Measurements from ENCODE around the gene SUMO4. TPM values are rescaled to one million over a fixed set of nuclear protein-coding genes. Genes with fewer than 3 reads are reported as not detected.

The SUMO4 gene
- 1 to 10 TPM; 2.0 to 2.4 TPM for total RNA-seq

GRCh38 chr6:149400050-149400449, at the start of gene SUMO4:
Gene SUMO4 (plus strand): TSS chr6:149400262. CDS start chr6:149400392, 130 bp downstream.
- H3K9me3 ChIP-seq, result no peaks in the 10 kb centered on the region
- H3K4me3 ChIP-seq, result no peak within 1 kb of the TSS
- intact Hi-C loops (cut with DNase I), result no loop called here
- no peaks in the 10 kb centered on the region for H3K36me3 ChIP-seq
- no peaks in the 10 kb centered on the region for H3K27me3 ChIP-seq (replicated peaks; ENCODE audit: insufficient read depth)
- TF ChIP-seq POLR2A (IDR thresholded peaks at IDR 0.05), result no peak
- TF ChIP-seq POLR2AphosphoS5 (IDR thresholded peaks at IDR 0.05), result no peak
- TF ChIP-seq CTCF (IDR thresholded peaks at IDR 0.05), result no peak
- H3K4me1 ChIP-seq (replicated peaks), result no peaks in the 10 kb centered on the region
- no peak within 1 kb of the TSS for H3K27ac ChIP-seq
- 98% methylated on average over 11 of the region's 11 CpGs for WGBS
- no peak for DNase-seq (ENCODE audit: low spot score)

- intact Hi-C loops (cut with DNase I), result no loop called here
- no peaks in the 10 kb centered on the region for H3K4me1 ChIP-seq (replicated peaks)
- H3K27me3 ChIP-seq (replicated peaks; ENCODE audit: insufficient read depth), result no peaks in the 10 kb centered on the region
- no peak for TF ChIP-seq POLR2A (IDR thresholded peaks at IDR 0.05)
- 85% methylated on average over 2 of the region's 2 CpGs for WGBS
- no peak for DNase-seq (ENCODE audit: low spot score)
- no peaks in the 10 kb centered on the region for H3K9me3 ChIP-seq
- no peaks in the 10 kb centered on the region for H3K36me3 ChIP-seq
- H3K4me3 ChIP-seq, result no peak overlapping the region
- no peak overlapping the region for H3K27ac ChIP-seq
These were observed 46.1 kb upstream of the SUMO4 start for GRCh38 chr6:149354009-149354408.

GRCh38 chr6:149356081-149356750, 43.8 kb upstream of the SUMO4 start:
- no peaks in the 10 kb centered on the region for H3K27me3 ChIP-seq (replicated peaks; ENCODE audit: insufficient read depth)
- no peak for TF ChIP-seq POLR2A (IDR thresholded peaks at IDR 0.05)
- TF ChIP-seq POLR2AphosphoS5 (IDR thresholded peaks at IDR 0.05), result no peak
- no peak for TF ChIP-seq CTCF (IDR thresholded peaks at IDR 0.05)
- no peaks in the 10 kb centered on the region for H3K4me1 ChIP-seq (replicated peaks)
- no peaks in the 10 kb centered on the region for H3K9me3 ChIP-seq
- 81% methylated on average over 6 of the region's 6 CpGs for WGBS
- no peak for DNase-seq (ENCODE audit: low spot score)
- no peak overlapping the region for H3K4me3 ChIP-seq
- intact Hi-C loops (cut with DNase I), result no loop called here
- H3K36me3 ChIP-seq, result no peaks in the 10 kb centered on the region
- H3K27ac ChIP-seq, result no peak overlapping the region

GRCh38 chr6:149357726-149358538, 42.1 kb upstream of the SUMO4 start:
- Histone ChIP-seq H3K4me1 (replicated peaks) (no peaks in the 10 kb centered on the region), H3K9me3 (no peaks in the 10 kb centered on the region), H3K27me3 (replicated peaks; ENCODE audit: insufficient read depth) (no peaks in the 10 kb centered on the region), H3K4me3 (no peak overlapping the region), H3K36me3 (no peaks in the 10 kb centered on the region), H3K27ac (no peak overlapping the region)
- WGBS, result 94% methylated on average over 17 of the region's 17 CpGs
- TF ChIP-seq CTCF (IDR thresholded peaks at IDR 0.05) (no peak), POLR2A (IDR thresholded peaks at IDR 0.05) (no peak), POLR2AphosphoS5 (IDR thresholded peaks at IDR 0.05) (no peak)
- DNase-seq (ENCODE audit: low spot score), result no peak
- intact Hi-C loops (cut with DNase I), result no loop called here

GRCh38 chr6:149359440-149359839, 40.6 kb upstream of the SUMO4 start:
- intact Hi-C loops (cut with DNase I), result no loop called here
- TF ChIP-seq POLR2A (IDR thresholded peaks at IDR 0.05) (no peak), POLR2AphosphoS5 (IDR thresholded peaks at IDR 0.05) (no peak), CTCF (IDR thresholded peaks at IDR 0.05) (no peak)
- no peaks in the 10 kb centered on the region for H3K36me3 ChIP-seq
- H3K4me1 ChIP-seq (replicated peaks), result no peaks in the 10 kb centered on the region
- no peak overlapping the region for H3K4me3 ChIP-seq
- H3K27me3 ChIP-seq (replicated peaks; ENCODE audit: insufficient read depth), result no peaks in the 10 kb centered on the region
- no peak for DNase-seq (ENCODE audit: low spot score)
- H3K9me3 ChIP-seq, result no peaks in the 10 kb centered on the region
- no peak overlapping the region for H3K27ac ChIP-seq
